CD4-positive, CD25-positive, alpha-beta regulatory T cell (primary cell): ENCODE data around the gene G6PD. TPM values are rescaled to one million over a fixed set of nuclear protein-coding genes. Genes with fewer than 3 reads are reported as not detected.

Experiments used
- ATAC-seq, 2 donors: fragments of 150-1000 bp; cut with Tn5 transposase; one replicate each; pipeline ENCODE4 v1.10.0; 2021; ENCODE audit warnings: low read depth in 2 of 2, moderate number of reproducible peaks in 2 of 2, moderate library complexity in 1 of 2
- DNase-seq, 3 donors: peaks; one replicate each; pipeline versions ENCODE4 v3.0.0 to v3.0.0-alpha.2; 2012 to 2022; ENCODE audit warnings: mixed read lengths in 1 of 3
- H3K27ac ChIP-seq: one replicate; pipeline ENCODE4 v1.7.0; 2013; ENCODE audit warnings: mild to moderate bottlenecking, low read length; ENCODE audit not compliant: insufficient read depth, poor library complexity, severe bottlenecking
- H3K27me3 ChIP-seq: one replicate; pipeline ENCODE4 v1.7.0; 2013; ENCODE audit warnings: low read length; ENCODE audit not compliant: control insufficient read depth, insufficient read depth
- H3K36me3 ChIP-seq: one replicate; pipeline ENCODE4 v1.7.0; 2013; ENCODE audit warnings: mild to moderate bottlenecking, low read length, moderate library complexity; ENCODE audit not compliant: control insufficient read depth, insufficient read depth
- H3K4me1 ChIP-seq: 2 replicates; pipeline ENCODE4 v1.7.0; 2013; ENCODE audit warnings: mild to moderate bottlenecking, low read length; ENCODE audit not compliant: insufficient read depth, control insufficient read depth, poor library complexity, severe bottlenecking
- H3K4me3 ChIP-seq: one replicate; pipeline ENCODE4 v1.7.0; 2013; ENCODE audit warnings: low read depth, mild to moderate bottlenecking, low read length, moderate library complexity
- H3K9me3 ChIP-seq, 2 experiments: 1 replicate in 1 of 2; 2 replicates in 1 of 2; pipeline ENCODE4 v1.7.0; 2013; ENCODE audit warnings: low read length in 2 of 2, mild to moderate bottlenecking in 1 of 2, moderate library complexity in 1 of 2; ENCODE audit not compliant: control insufficient read depth in 2 of 2
- H3K27ac Mint-ChIP-seq, 3 donors: one replicate each; pipeline ENCODE4 v1.8.0; 2020 to 2022; ENCODE audit warnings: mild to moderate bottlenecking in 3 of 3, mixed read lengths in 3 of 3, moderate library complexity in 2 of 3
- H3K27me3 Mint-ChIP-seq: one replicate; pipeline ENCODE4 v1.8.0; 2022; ENCODE audit warnings: mild to moderate bottlenecking, mixed read lengths
- H3K36me3 Mint-ChIP-seq: one replicate; pipeline ENCODE4 v1.8.0; 2020; ENCODE audit warnings: mixed read lengths
- H3K4me1 Mint-ChIP-seq, 4 donors: one replicate each; pipeline ENCODE4 v1.8.0; 2020 to 2022; ENCODE audit warnings: mixed read lengths in 4 of 4, mild to moderate bottlenecking in 1 of 4
- H3K4me3 Mint-ChIP-seq, 4 donors: one replicate each; pipeline ENCODE4 v1.8.0; 2020 to 2022; ENCODE audit warnings: mild to moderate bottlenecking in 4 of 4, mixed read lengths in 4 of 4, moderate library complexity in 3 of 4
- H3K9me3 Mint-ChIP-seq, 7 donors: one replicate each; pipeline ENCODE4 v1.8.0; 2020 to 2022; ENCODE audit warnings: mixed read lengths in 7 of 7, mild to moderate bottlenecking in 3 of 7, moderate library complexity in 2 of 7
- polyA plus RNA-seq, 4 donors: library from polyadenylated mRNA; unstranded; fragments of 300-500 nt; fragmentation: Illumina TruSeq; gene quantifications; one replicate each; pipeline ENCODE4 v1.2.3, GENCODE V29; 2021
- total RNA-seq: library from RNA; stranded (reverse); gene quantifications from one replicate; pipeline ENCODE4 v1.2.3, GENCODE V29; 2022

G6PD gene
- total and polyA plus RNA-seq, 5 donors from 2014 or later: 2.3 to 36.5 (median 4.5) TPM

- no peak overlapping the region for H3K27ac ChIP-seq
- no peaks in the 10 kb centered on the region for H3K36me3 ChIP-seq
- H3K4me3 ChIP-seq: no peak overlapping the region
- H3K27me3 ChIP-seq: no peaks in the 10 kb centered on the region
- Mint-ChIP-seq H3K4me1 (peaks cover 0 to 24% (median 11%) of the 10 kb centered on the region in 4 donors), H3K27me3 (no peaks in the 10 kb centered on the region), H3K27ac (no peak overlapping the region), H3K36me3 (peaks cover 13% of the 10 kb centered on the region), H3K9me3 (peaks cover 0 to 4% (median 0%) of the 10 kb centered on the region in 7 donors), H3K4me3 (no peak overlapping the region)
- H3K9me3 ChIP-seq: no peaks in the 10 kb centered on the region
- DNase-seq: no peak
- H3K4me1 ChIP-seq: peaks cover 8% of the 10 kb centered on the region
- ATAC-seq: no peak
Measured at GRCh38 chrX:154509455-154509854, 37.2 kb downstream of the G6PD start.

GRCh38 chrX:154508384-154508745, 38.3 kb downstream of the G6PD start:
- peaks cover 8% of the 10 kb centered on the region for H3K36me3 Mint-ChIP-seq
- Histone ChIP-seq H3K4me3 (no peak overlapping the region), H3K36me3 (no peaks in the 10 kb centered on the region), H3K27ac (no peak overlapping the region), H3K4me1 (peaks cover 8% of the 10 kb centered on the region), H3K9me3 (no peaks in the 10 kb centered on the region), H3K27me3 (no peaks in the 10 kb centered on the region)
- no peaks in the 10 kb centered on the region for H3K27me3 Mint-ChIP-seq
- H3K9me3 Mint-ChIP-seq: peaks cover 0 to 4% (median 0%) of the 10 kb centered on the region in 7 donors
- H3K27ac Mint-ChIP-seq: no peak overlapping the region
- ATAC-seq: no peak
- H3K4me3 Mint-ChIP-seq: peak overlapping the region in 1 of 4 donors; percentile 66
- peaks cover 0 to 18% (median 6%) of the 10 kb centered on the region in 4 donors for H3K4me1 Mint-ChIP-seq
- DNase-seq: no peak

- H3K27ac Mint-ChIP-seq: no peak overlapping the region
- no peak overlapping the region for H3K4me3 ChIP-seq
Measured at GRCh38 chrX:154507673-154508383, 38.8 kb downstream of the G6PD start.

DNA sequence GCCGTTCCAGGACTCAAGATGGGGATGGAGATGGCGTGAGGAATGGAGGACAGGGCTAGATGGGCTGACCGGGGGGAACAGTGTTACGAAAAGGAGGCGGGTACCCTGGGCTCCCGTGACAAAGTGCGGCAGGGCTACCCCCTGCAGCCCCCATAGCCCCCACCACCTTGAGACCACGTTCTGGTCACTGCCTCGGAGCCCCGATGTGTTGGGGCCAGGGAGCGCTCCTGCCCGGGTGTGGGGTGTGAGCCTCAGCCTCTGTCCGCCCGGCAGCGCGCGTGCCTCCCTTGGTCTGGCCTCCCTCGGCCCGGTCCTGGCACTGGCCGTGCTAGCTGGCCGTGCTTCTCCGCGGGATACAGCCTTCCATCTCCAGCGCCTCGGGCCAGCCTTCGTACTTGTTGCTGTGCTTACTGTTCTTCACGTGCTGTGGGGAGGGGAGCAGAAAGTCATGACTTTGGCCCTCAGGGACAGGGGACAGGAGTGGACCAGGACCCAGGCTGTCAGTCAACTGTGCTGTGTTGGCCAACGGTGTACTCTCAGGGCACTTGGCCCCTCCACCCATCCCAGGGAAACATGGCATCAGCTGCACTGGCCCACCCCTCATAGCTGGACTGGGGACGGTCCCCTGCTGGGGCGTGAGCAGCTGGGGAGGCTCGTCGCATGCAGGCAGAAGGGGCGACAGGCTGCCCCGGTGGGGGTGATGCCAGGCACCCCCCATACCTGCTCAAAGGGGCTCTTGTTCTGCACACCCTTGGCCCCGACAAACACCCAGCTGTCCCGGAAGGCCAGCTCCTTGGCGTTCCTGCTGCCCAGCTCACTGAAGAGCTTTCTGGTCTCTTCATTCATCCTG, 39.9 kb downstream of the G6PD start:
- H3K4me3 ChIP-seq: no peak overlapping the region
- Mint-ChIP-seq H3K9me3 (peaks cover 0 to 4% (median 0%) of the 10 kb centered on the region in 7 donors), H3K27me3 (no peaks in the 10 kb centered on the region), H3K4me1 (peaks cover 0 to 11% (median 6%) of the 10 kb centered on the region in 4 donors), H3K36me3 (peaks cover 8% of the 10 kb centered on the region), H3K4me3 (no peak overlapping the region), H3K27ac (peak overlapping the region in 1 of 3 donors; percentile 94)
- no peaks in the 10 kb centered on the region for H3K27me3 ChIP-seq
- no peak overlapping the region for H3K27ac ChIP-seq
- H3K36me3 ChIP-seq: no peaks in the 10 kb centered on the region
- DNase-seq: no peak
- H3K4me1 ChIP-seq: peaks cover 5% of the 10 kb centered on the region
- no peaks in the 10 kb centered on the region for H3K9me3 ChIP-seq
- ATAC-seq: no peak

More at GRCh38 chrX:154507673-154508383, 38.8 kb downstream of the G6PD start:
- Mint-ChIP-seq H3K9me3 (peaks cover 0 to 4% (median 0%) of the 10 kb centered on the region in 7 donors), H3K4me3 (peak overlapping the region in 1 of 4 donors; percentile 10), H3K4me1 (peaks cover 0 to 18% (median 6%) of the 10 kb centered on the region in 4 donors), H3K36me3 (peaks cover 8% of the 10 kb centered on the region), H3K27me3 (no peaks in the 10 kb centered on the region)
- DNase-seq (no peak), ATAC-seq (no peak)
- H3K27ac ChIP-seq: no peak overlapping the region
- H3K27me3 ChIP-seq: no peaks in the 10 kb centered on the region
- no peaks in the 10 kb centered on the region for H3K9me3 ChIP-seq
- no peaks in the 10 kb centered on the region for H3K36me3 ChIP-seq
- H3K4me1 ChIP-seq: peaks cover 8% of the 10 kb centered on the region

DNA sequence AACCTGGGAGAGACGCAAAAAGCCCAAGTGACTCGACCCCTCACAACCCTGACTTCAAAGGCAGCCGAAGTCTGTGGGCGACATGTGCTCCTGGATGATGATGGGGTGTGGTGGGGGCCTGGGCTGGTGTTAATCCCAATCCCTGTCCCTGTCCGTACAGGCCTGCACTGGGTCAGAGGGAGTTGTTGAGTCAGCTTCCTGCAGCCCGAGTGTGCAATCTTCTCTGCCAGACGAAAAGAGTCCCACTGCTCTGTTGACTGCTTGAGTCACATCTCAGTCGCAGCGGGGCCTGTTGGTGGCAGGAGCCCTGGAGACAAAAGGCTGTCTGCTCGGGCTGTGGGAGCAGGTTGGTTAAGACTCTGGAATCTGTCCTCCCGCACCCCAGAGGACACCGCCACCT, 40.9 kb downstream of the G6PD start:
- no peaks in the 10 kb centered on the region for H3K36me3 ChIP-seq
- ATAC-seq (no peak), DNase-seq (no peak)
- H3K27me3 ChIP-seq: no peaks in the 10 kb centered on the region
- peaks cover 8% of the 10 kb centered on the region for H3K36me3 Mint-ChIP-seq
- H3K4me1 Mint-ChIP-seq: peaks cover 0 to 2% (median under 1%) of the 10 kb centered on the region in 4 donors
- H3K9me3 ChIP-seq: no peaks in the 10 kb centered on the region
- no peak overlapping the region for H3K27ac ChIP-seq
- H3K4me1 ChIP-seq: no peaks in the 10 kb centered on the region
- peak overlapping the region in 1 of 3 donors; percentile 20 for H3K27ac Mint-ChIP-seq
- peaks cover 0 to 4% (median 0%) of the 10 kb centered on the region in 7 donors for H3K9me3 Mint-ChIP-seq
- H3K4me3 ChIP-seq: no peak overlapping the region
- H3K27me3 Mint-ChIP-seq: no peaks in the 10 kb centered on the region
- H3K4me3 Mint-ChIP-seq: no peak overlapping the region

DNA sequence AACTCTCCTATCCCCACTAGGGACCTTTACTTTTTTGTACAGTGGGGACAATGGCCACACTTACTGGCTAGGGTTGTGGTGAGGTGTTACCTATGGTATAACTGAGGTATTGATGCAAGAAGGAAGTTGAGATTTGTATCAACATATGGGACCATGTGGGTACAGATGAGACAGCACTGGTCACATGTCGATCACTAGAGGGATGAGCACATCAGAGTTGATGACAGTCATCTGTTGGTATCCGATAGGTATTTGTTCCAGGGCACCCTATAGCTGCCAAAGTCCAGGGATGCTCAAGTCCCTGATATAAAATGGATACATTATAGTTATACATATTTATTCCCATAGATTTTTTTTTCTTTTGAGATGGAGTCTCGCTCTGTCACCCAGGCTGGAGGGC, 43.7 kb downstream of the G6PD start:
- Histone ChIP-seq H3K9me3 (no peaks in the 10 kb centered on the region), H3K4me1 (no peaks in the 10 kb centered on the region), H3K27ac (no peak overlapping the region), H3K36me3 (no peaks in the 10 kb centered on the region), H3K4me3 (no peak overlapping the region), H3K27me3 (no peaks in the 10 kb centered on the region)
- ATAC-seq (no peak), DNase-seq (no peak)
- Mint-ChIP-seq H3K27ac (no peak overlapping the region), H3K4me1 (no peaks in the 10 kb centered on the region), H3K4me3 (no peak overlapping the region), H3K9me3 (no peaks in the 10 kb centered on the region), H3K27me3 (no peaks in the 10 kb centered on the region), H3K36me3 (no peaks in the 10 kb centered on the region)

DNA sequence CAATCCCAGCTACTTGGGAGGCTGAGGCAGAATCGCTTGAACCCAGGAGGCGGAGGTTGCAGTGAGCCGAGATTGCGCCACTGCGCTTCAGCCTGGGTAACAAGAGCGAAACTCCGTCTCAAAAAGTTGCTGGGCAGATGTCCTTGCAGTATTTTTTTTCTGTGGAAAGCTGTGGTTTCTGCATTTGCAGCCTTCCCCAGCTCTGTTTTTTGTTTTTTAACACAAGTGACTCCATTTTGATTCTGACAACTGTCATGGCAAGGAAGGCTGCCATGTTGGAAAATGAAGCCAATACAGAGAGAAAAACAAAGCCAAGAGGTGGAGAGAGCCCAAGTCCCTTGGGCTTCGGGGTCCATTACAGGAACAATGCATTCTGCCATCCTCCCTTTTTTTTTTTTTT, 44.5 kb downstream of the G6PD start:
- Histone ChIP-seq H3K27ac (no peak overlapping the region), H3K4me3 (no peak overlapping the region), H3K36me3 (no peaks in the 10 kb centered on the region), H3K4me1 (no peaks in the 10 kb centered on the region), H3K27me3 (no peaks in the 10 kb centered on the region), H3K9me3 (no peaks in the 10 kb centered on the region)
- Mint-ChIP-seq H3K27ac (no peak overlapping the region), H3K27me3 (no peaks in the 10 kb centered on the region), H3K9me3 (no peaks in the 10 kb centered on the region), H3K4me3 (no peak overlapping the region), H3K4me1 (no peaks in the 10 kb centered on the region), H3K36me3 (no peaks in the 10 kb centered on the region)
- no peak for DNase-seq
- ATAC-seq: no peak
